ENCODE results near the gene COL4A2. TPM values are rescaled to one million over a fixed set of nuclear protein-coding genes. Genes with fewer than 3 reads are reported as not detected.

The COL4A2 gene
- total RNA-seq, 4 donors from 2014 or later = 51.2 to 85.8 (median 70.5) TPM

DNA sequence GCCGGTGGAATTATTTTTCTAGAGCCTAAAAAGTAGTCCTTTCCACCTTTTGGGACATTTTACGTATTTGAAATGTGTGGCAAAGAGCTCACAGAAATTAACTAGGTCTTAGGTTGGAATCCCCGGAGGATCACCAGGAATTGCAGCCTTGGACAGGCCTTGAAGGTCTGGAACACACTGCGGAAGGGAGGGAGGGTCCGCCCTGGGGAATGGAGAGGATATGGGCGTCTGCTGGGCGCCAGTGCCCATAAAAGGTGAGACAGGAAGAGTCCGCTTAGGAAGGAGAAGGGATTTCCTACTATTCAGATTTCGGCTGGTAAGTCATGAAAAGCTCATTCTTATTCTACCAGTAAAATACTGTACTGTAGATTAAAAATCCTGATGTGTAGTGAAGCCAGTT, 111.9 kb downstream of the COL4A2 start:
- H3K36me3 ChIP-seq = no peaks in the 10 kb centered on the region
- H3K4me3 ChIP-seq = no peak overlapping the region
- TF ChIP-seq POLR2A (IDR thresholded peaks at IDR 0.05) (no peak), CTCF (IDR thresholded peaks at IDR 0.05 in 4 of 5, conservative IDR thresholded peaks at IDR 0.05 in 1 of 5) (no peak)
- intact Hi-C loops (cut with DNase I; ENCODE audit: low total_unique reads) (loop anchor here (10.0 kb wide), 1 partner anchor 296 kb away; the partner anchor contains the start of gene ING1), in situ Hi-C loops (cut with MboI; ENCODE audit: low sequenced_read_pairs in 4 of 4) (loop anchor here in 3 of 4 donors (10.0 to 25.0 kb wide), 3 partner anchors 114 to 194 kb away; partner anchors contain the start of genes COL4A1 (in 1 of the 3) and COL4A2 (in 1 of the 3))
- H3K27me3 ChIP-seq = no peaks in the 10 kb centered on the region
- DNase-seq (no peak), ATAC-seq (no peak)
- H3K4me1 ChIP-seq = peaks cover 28 to 35% of the 10 kb centered on the region in 2 donors
- H3K9me3 ChIP-seq = no peaks in the 10 kb centered on the region
- H3K27ac ChIP-seq = peak overlapping the region; percentile 69 to 83 (median 72)

- TF ChIP-seq POLR2A (IDR thresholded peaks at IDR 0.05) = no peak
- no peak for TF ChIP-seq CTCF (IDR thresholded peaks at IDR 0.05 in 4 of 5, conservative IDR thresholded peaks at IDR 0.05 in 1 of 5)
- H3K9me3 ChIP-seq = no peaks in the 10 kb centered on the region
- intact Hi-C loops (cut with DNase I; ENCODE audit: low total_unique reads) = loop anchor here (10.0 kb wide), 1 partner anchor 295 kb away; the partner anchor contains the start of gene ING1
- no peaks in the 10 kb centered on the region for H3K36me3 ChIP-seq
- no peaks in the 10 kb centered on the region for H3K27me3 ChIP-seq
- in situ Hi-C loops (cut with MboI; ENCODE audit: low sequenced_read_pairs in 4 of 4) = loop anchor here in 3 of 4 donors (10.0 to 25.0 kb wide), 3 partner anchors 115 to 195 kb away; partner anchors contain the start of genes COL4A1 (in 1 of the 3) and COL4A2 (in 1 of the 3)
- DNase-seq = no peak
- H3K4me3 ChIP-seq = no peak overlapping the region
- peak overlapping the region; percentile 49 to 75 (median 70) for H3K27ac ChIP-seq
- H3K4me1 ChIP-seq = peaks cover 28 to 35% of the 10 kb centered on the region in 2 donors
- no peak for ATAC-seq
These were observed 112.3 kb downstream of the COL4A2 start for GRCh38 chr13:110419381-110419791.

- H3K27me3 ChIP-seq = no peaks in the 10 kb centered on the region
- ATAC-seq (no peak), DNase-seq (no peak)
- H3K27ac ChIP-seq = peak overlapping the region; percentile 49 to 75 (median 70)
- H3K36me3 ChIP-seq = no peaks in the 10 kb centered on the region
- intact Hi-C loops (cut with DNase I; ENCODE audit: low total_unique reads) (loop anchor here (10.0 kb wide), 1 partner anchor 295 kb away; the partner anchor contains the start of gene ING1), in situ Hi-C loops (cut with MboI; ENCODE audit: low sequenced_read_pairs in 4 of 4) (loop anchor here in 3 of 4 donors (10.0 to 25.0 kb wide), 3 partner anchors 115 to 195 kb away; partner anchors contain the start of genes COL4A1 (in 1 of the 3) and COL4A2 (in 1 of the 3))
- H3K4me1 ChIP-seq = peaks cover 28 to 35% of the 10 kb centered on the region in 2 donors
- H3K9me3 ChIP-seq = no peaks in the 10 kb centered on the region
- TF ChIP-seq POLR2A (IDR thresholded peaks at IDR 0.05) (no peak), CTCF (IDR thresholded peaks at IDR 0.05 in 4 of 5, conservative IDR thresholded peaks at IDR 0.05 in 1 of 5) (no peak)
- no peak overlapping the region for H3K4me3 ChIP-seq
These were observed 112.9 kb downstream of the COL4A2 start for GRCh38 chr13:110419946-110420345.

GRCh38 chr13:110420626-110421025, 113.5 kb downstream of the COL4A2 start:
- in situ Hi-C loops (cut with MboI; ENCODE audit: low sequenced_read_pairs in 4 of 4) (loop anchor here in 1 of 4 donors (25.0 kb wide), 1 partner anchor 183 kb away; no protein-coding TSS in a partner anchor), intact Hi-C loops (cut with DNase I; ENCODE audit: low total_unique reads) (no loop called here)
- no peaks in the 10 kb centered on the region for H3K36me3 ChIP-seq
- H3K4me1 ChIP-seq = peaks cover 23 to 30% of the 10 kb centered on the region in 2 donors
- TF ChIP-seq CTCF (IDR thresholded peaks at IDR 0.05 in 4 of 5, conservative IDR thresholded peaks at IDR 0.05 in 1 of 5) (no peak), POLR2A (IDR thresholded peaks at IDR 0.05) (no peak)
- no peak overlapping the region for H3K4me3 ChIP-seq
- ATAC-seq (no peak), DNase-seq (no peak)
- no peaks in the 10 kb centered on the region for H3K27me3 ChIP-seq
- H3K9me3 ChIP-seq = no peaks in the 10 kb centered on the region
- peak overlapping the region in 3 of 4 donors; percentile 17 to 22 (median 19) for H3K27ac ChIP-seq
